Epidermal melanocyte (primary cell): ENCODE data around the gene RNF111.
"Not testable (repeated sequence)": the region's sequence is repeated elsewhere in the genome, so short reads cannot be mapped to it uniquely, and the experiment has no call there.

ENCODE experiments used
- DNase-seq: peaks from one replicate; pipeline ENCODE4 v3.0.0; 2011; ENCODE audit warnings: low spot score; ENCODE audit not compliant: insufficient read length

Gene RNF111

GRCh38 chr15:59052915-59053407 is 65.5 kb downstream of the RNF111 start:
- no peak for DNase-seq

DNA sequence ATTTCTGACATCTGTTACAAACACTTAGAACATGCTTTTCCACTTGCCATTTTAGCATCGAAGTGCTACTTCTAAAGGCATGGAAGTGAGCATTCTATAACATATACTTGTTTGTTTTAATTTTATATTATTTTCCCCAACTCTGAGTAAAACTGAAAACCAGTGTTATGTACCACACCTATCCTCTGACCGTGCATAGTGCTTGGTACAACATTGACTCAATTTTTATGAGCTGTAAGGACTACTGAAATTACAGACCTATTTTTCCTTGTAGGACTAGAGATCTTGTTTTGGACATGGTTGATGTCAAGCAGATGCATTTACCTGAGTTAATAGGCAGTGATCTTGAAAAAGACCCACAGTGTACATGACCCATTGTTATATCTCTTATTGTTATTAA is 66.0 kb downstream of the RNF111 start:
- DNase-seq, result no peak

- no peak for DNase-seq
Measured at GRCh38 chr15:59059076-59059597, 71.7 kb downstream of the RNF111 start.

GRCh38 chr15:59060348-59060747 is 72.9 kb downstream of the RNF111 start:
- DNase-seq, result no peak

DNA sequence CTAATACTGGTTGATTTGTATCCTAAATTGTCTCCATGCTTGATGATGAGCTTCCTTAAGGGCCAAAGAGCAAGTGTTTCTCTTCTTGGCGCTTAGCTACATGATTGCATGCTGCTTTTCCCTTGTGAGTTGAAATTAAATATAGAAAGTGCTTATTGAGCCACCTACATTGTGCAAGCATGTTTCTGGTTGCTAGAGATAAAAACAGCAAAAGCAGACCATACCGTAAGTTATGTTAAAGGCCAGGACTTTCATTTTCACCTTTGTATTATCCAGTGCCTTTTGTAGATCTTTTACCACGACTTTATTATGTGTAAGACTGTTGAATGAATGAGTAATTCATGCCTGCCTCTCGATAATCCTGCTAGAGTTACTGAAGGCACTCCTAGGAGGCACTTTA is 75.6 kb downstream of the RNF111 start:
- no peak for DNase-seq

GRCh38 chr15:59069430-59069829 is 82.0 kb downstream of the RNF111 start:
- DNase-seq, result no peak

DNA sequence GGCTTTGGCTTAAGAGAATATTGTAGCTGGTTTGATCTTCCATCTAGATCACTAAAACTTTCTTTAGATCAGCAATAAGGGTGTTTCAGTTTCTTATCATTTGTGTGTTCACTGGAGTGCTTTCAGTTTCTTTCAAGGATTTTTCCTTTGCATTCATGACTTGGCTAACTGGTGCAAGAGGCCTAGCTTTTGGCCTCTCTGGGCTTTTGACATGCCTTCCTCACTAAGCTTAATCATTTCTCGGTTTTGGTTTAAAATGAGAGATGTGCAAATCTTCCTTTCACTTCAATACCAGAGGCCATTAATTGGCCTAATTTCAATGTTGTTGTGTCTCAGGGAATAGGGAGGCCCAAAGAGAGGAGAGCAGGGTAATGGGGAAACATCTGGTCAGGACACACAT is 87.1 kb downstream of the RNF111 start:
- DNase-seq, result no peak

GRCh38 chr15:59087731-59088130 is 100.3 kb downstream of the RNF111 start:
- DNase-seq, result no peak

DNA sequence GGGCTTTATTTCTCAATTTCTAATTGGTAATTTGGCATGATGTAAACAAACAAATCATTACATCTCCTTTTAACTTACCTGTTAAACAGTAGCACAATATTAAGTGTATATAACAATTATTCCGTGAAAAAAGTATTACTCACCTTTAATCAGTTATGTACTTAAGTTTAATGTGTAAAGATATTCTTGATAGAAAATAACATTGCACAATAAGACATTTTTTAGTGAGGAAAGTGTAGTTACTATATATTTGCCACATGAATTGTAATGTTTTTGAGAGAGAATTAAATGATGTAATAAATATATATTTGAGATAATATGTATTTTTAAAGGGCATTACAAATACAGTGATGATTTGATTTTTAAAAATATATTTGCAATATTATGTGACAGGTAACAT is 106.6 kb downstream of the RNF111 start:
- no peak for DNase-seq

DNA sequence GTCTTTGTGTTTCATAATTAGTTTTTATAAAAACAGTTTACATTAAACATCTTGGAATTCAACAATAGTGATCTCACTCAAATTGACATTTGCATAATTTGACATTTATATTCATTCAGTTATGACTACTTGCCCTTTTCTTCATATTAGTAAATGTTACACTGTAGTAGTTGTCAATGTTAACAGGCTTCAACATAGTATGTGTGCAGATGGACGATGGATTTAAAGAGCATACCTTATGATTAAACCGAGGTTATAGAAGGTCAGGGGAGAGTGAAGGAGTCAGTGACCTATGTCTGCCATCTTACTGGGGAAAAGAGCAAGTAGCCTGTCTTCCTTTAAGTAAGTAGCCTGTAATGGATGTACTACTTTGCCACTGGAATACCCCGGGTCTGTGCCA is 109.0 kb downstream of the RNF111 start:
- no peak for DNase-seq

GRCh38 chr15:59099162-59099685 is 111.8 kb downstream of the RNF111 start:
- no peak for DNase-seq

- no peak for DNase-seq
Measured at GRCh38 chr15:59104602-59104911, 117.1 kb downstream of the RNF111 start.

DNA sequence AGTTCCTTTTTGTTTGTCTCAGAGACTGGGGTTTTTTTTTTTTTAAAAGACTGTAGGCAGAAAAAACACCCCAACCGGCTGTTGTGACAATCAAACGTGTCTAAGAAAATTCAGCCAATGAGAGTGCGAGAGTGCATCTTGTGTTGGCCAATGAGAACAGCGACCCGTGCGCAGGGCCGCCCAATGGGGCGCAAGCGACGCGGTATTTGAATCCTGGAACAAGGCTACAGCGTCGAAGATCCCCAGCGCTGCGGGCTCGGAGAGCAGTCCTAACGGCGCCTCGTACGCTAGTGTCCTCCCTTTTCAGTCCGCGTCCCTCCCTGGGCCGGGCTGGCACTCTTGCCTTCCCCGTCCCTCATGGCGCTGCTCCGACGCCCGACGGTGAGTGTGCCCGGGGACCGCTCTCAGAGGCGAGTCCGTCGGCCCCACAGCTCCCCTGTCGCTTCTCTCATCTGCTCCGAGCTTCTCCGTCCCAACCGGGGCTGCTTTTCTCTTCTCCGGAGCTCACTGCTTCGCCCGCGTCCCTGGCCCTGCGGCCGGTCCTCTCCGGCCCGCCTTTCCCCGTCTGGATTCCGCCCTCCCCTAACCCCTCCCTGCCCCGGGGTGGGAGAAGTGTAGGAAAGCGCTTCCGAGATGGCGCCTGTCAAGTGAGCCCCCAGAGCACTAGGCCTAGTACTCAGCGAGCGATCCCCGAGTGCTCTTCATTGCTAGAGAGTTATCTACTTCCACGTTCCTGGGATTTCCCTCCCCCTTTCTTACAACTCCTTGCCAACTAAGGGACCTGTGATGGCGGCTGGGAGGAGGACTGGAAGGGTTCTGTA is 117.7 kb downstream of the RNF111 start, which contains the start of gene CCNB2:
CCNB2 (plus strand) TSS at position 235 of the 821 bp plus-strand sequence; CDS start at position 358, 123 bp downstream.
- DNase-seq, result peak; percentile 96

DNA sequence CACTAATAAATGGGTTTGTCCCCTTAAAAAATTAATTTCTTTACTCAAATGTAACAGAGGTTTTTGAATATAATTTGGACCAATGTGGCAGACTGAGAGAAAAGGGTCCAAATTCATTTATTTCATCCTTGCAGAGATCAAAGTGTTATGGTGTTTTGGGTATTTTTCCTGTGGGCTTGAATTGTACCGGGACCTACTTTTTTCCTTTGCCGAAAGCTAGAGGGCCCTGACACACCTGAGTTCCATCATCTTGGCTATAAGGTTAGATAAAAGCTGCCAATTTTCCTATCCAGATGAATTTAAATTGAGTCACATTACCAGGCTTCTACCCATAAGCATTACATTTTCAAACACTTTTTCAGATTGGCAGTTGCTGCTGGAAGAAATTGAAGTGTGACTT is 118.4 kb downstream of the RNF111 start:
- no peak for DNase-seq

- DNase-seq, result no peak
Measured at GRCh38 chr15:59111251-59111650, 123.8 kb downstream of the RNF111 start.

GRCh38 chr15:59115047-59115446 is 127.6 kb downstream of the RNF111 start:
- no peak for DNase-seq

- no peak for DNase-seq
Measured at GRCh38 chr15:59116141-59116540, 128.7 kb downstream of the RNF111 start.

DNA sequence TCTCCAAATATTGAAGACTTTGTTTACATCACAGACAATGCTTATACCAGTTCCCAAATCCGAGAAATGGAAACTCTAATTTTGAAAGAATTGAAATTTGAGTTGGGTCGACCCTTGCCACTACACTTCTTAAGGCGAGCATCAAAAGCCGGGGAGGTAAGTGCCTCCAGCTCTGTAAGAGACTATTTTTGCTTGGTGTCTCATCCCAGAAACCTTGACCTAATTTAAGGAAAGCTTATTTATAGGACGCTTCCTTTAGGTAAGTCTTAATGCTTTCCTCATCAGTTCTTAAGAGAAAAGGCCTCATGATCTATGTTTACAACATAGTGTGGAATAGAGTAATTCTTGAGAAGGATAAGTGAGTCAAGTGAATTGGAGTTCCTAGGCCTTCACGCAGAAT is 129.3 kb downstream of the RNF111 start:
- DNase-seq, result no peak

GRCh38 chr15:59119625-59120024 is 132.2 kb downstream of the RNF111 start:
- DNase-seq, result no peak

GRCh38 chr15:59120937-59121336 is 133.5 kb downstream of the RNF111 start:
- DNase-seq, result no peak

DNA sequence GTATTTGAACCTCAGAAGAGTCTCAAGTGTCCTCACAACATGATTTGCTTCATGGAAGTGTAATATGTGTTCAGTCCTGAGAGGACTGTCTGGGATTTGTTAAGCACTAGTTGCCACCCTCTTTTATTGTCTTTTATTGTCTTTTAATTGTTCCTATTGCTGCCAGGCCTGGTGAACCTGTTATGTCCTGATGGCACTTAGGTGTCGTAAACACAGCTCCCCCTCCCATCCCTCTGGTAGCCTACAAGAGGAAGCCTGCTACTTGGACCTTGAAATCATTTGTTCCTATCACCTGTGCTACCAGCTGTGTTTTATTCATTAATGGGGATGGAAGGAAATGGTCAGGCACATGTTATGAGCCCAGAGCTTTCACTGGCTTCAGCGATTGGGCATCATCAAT is 136.8 kb downstream of the RNF111 start:
- no peak for DNase-seq

- not testable (repeated sequence) for DNase-seq
Measured at GRCh38 chr15:59125683-59126082, 138.2 kb downstream of the RNF111 start.

- not testable (repeated sequence) for DNase-seq
Measured at GRCh38 chr15:59127255-59127654, 139.8 kb downstream of the RNF111 start.
